CD8-positive, alpha-beta memory T cell (primary cell): Measurements from ENCODE around the gene HOXB13. TPM values are rescaled to one million over a fixed set of nuclear protein-coding genes. Genes with fewer than 3 reads are reported as not detected.

Experiments used
- CTCF ChIA-PET: fragments of 350-600 bp; sonication (Branson Sonifier 250); formaldehyde crosslinking; loops from one replicate; lab custom pipeline; 2021; ENCODE audit warnings: antibody characterized with exemption; lab: Charles Lee
- POLR2A ChIA-PET: fragments of 350-600 bp; sonication (Branson Sonifier 250); formaldehyde crosslinking; loops from one replicate; lab custom pipeline; 2021; ENCODE audit warnings: antibody characterized with exemption; lab: Charles Lee
- DNase-seq, 5 donors: peaks; one replicate each; pipeline versions ENCODE4 v3.0.0 to v3.0.0-alpha.2; 2020 to 2022; ENCODE audit warnings: mixed read lengths in 1 of 5
- H3K27ac ChIP-seq: one replicate; pipeline ENCODE4 v1.7.0; 2013; ENCODE audit warnings: low read depth, mild to moderate bottlenecking, low read length, moderate library complexity
- H3K27me3 ChIP-seq: 2 replicates; pipeline ENCODE4 v1.7.0; 2013; ENCODE audit warnings: low read length, mild to moderate bottlenecking; ENCODE audit not compliant: insufficient read depth, poor library complexity, severe bottlenecking
- H3K36me3 ChIP-seq: 2 replicates; pipeline ENCODE4 v1.7.0; 2013; ENCODE audit warnings: mild to moderate bottlenecking, low read length, moderate library complexity; ENCODE audit not compliant: insufficient read depth
- H3K4me1 ChIP-seq: 2 replicates; pipeline ENCODE4 v1.7.0; 2013; ENCODE audit warnings: mild to moderate bottlenecking, low read length, moderate library complexity; ENCODE audit not compliant: insufficient read depth
- H3K4me3 ChIP-seq: 2 replicates; pipeline ENCODE4 v1.7.0; 2013; ENCODE audit warnings: mild to moderate bottlenecking, low read length
- H3K9me3 ChIP-seq: 2 replicates; pipeline ENCODE4 v1.7.0; 2013; ENCODE audit warnings: mild to moderate bottlenecking, low read length
- H3K27ac Mint-ChIP-seq, 8 donors: one replicate each; pipeline ENCODE4 v1.8.0; 2020 to 2021; ENCODE audit warnings: mixed read lengths in 8 of 8, mild to moderate bottlenecking in 6 of 8, inconsistent platforms in 3 of 8, moderate library complexity in 3 of 8
- H3K27me3 Mint-ChIP-seq, 2 donors: one replicate each; pipeline ENCODE4 v1.8.0; 2020 to 2021; ENCODE audit warnings: mixed read lengths in 2 of 2, mild to moderate bottlenecking in 1 of 2, moderate library complexity in 1 of 2
- H3K36me3 Mint-ChIP-seq, 3 donors: one replicate each; pipeline ENCODE4 v1.8.0; 2020 to 2021; ENCODE audit warnings: mixed read lengths in 3 of 3, inconsistent platforms in 1 of 3, mild to moderate bottlenecking in 1 of 3
- H3K4me1 Mint-ChIP-seq, 3 donors: one replicate each; pipeline ENCODE4 v1.8.0; 2020 to 2021; ENCODE audit warnings: mixed read lengths in 3 of 3, inconsistent platforms in 1 of 3, mild to moderate bottlenecking in 1 of 3
- H3K4me3 Mint-ChIP-seq, 7 donors: one replicate each; pipeline ENCODE4 v1.8.0; 2020 to 2021; ENCODE audit warnings: mixed read lengths in 7 of 7, mild to moderate bottlenecking in 6 of 7, moderate library complexity in 4 of 7, inconsistent platforms in 2 of 7
- H3K9me3 Mint-ChIP-seq, 5 donors: one replicate each; pipeline ENCODE4 v1.8.0; 2020 to 2022; ENCODE audit warnings: mixed read lengths in 5 of 5, mild to moderate bottlenecking in 3 of 5, moderate library complexity in 2 of 5, inconsistent platforms in 1 of 5
- polyA plus RNA-seq: library from polyadenylated mRNA; unstranded; fragments of 300-500 nt; fragmentation: Illumina TruSeq; gene quantifications from one replicate; pipeline ENCODE4 v1.2.3, GENCODE V29; 2021
- total RNA-seq, 2 experiments: library from RNA; stranded (reverse); gene quantifications; one replicate each; pipeline ENCODE4 v1.2.3, GENCODE V29; 2021

HOXB13 gene
- total and polyA plus RNA-seq, 3 experiments from 2014 or later = not detected

- no peaks in the 10 kb centered on the region for H3K4me1 ChIP-seq
- H3K27me3 Mint-ChIP-seq = peaks cover 85 to 94% of the 10 kb centered on the region in 2 donors
- H3K27me3 ChIP-seq = peaks cover 90% of the 10 kb centered on the region
- DNase-seq = no peak
- no peak overlapping the region for H3K4me3 ChIP-seq
- H3K4me1 Mint-ChIP-seq = peaks cover 19 to 29% (median 20%) of the 10 kb centered on the region in 3 donors
- H3K9me3 Mint-ChIP-seq = peaks cover 0 to 1% (median 0%) of the 10 kb centered on the region in 5 donors
- CTCF ChIA-PET = interaction anchor here (1.8 kb wide), 1 partner anchor 10 kb away, joined by 6 read pairs; no protein-coding TSS in a partner anchor
- H3K36me3 Mint-ChIP-seq = no peaks in the 10 kb centered on the region
- H3K4me3 Mint-ChIP-seq = no peak overlapping the region
- H3K9me3 ChIP-seq = no peaks in the 10 kb centered on the region
- H3K27ac Mint-ChIP-seq = peak overlapping the region in 2 of 8 donors; percentile 21 to 88
- no peaks in the 10 kb centered on the region for H3K36me3 ChIP-seq
- POLR2A ChIA-PET = no interaction called here
- H3K27ac ChIP-seq = no peak overlapping the region
These were observed 5.9 kb upstream of the HOXB13 start for GRCh38 chr17:48734333-48735061.

DNA sequence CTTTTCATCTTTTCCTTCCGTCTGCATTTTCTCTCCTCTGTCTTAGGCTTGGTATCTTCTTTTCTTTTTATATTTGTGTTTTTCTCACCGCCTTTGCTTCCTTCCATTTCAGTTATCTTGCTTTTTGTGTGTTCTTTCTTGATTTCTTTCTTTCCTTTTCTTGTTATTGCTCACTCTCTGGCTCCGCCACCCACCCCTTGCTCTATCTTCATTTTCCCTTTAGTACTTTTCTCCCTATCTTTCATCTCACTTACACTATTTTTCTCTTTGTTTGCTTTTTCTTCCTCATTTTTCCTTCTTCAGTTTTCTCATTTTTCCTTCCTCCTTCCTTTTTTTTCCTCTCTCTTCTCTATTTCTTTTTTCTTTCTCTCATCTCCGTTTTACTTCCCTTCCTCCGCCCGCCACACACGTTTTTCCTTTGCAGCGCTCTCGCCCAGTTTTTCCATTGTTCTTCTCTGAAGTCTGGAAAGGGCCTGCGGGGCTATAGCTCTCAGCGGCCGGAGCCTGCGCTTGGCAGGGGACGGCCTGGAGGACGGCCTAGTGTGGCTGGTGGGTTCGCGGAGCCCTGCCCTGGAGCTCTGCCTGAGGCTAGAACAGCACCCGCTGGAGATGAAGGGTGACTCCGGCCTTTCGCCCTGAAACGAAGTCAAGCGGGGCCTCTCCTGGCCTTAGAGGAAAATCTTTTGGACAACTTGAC is 5.2 kb upstream of the HOXB13 start:
- CTCF ChIA-PET = interaction anchor here (1.8 kb wide), 1 partner anchor 9 kb away, joined by 6 read pairs; no protein-coding TSS in a partner anchor
- Mint-ChIP-seq H3K9me3 (peaks cover 0 to 1% (median 0%) of the 10 kb centered on the region in 5 donors), H3K27me3 (peaks cover 82 to 93% of the 10 kb centered on the region in 2 donors), H3K36me3 (no peaks in the 10 kb centered on the region), H3K27ac (peak overlapping the region in 1 of 8 donors; percentile 3), H3K4me1 (peaks cover 17 to 29% (median 19%) of the 10 kb centered on the region in 3 donors), H3K4me3 (peak overlapping the region in 6 of 7 donors; percentile 26 to 67 (median 58))
- Histone ChIP-seq H3K4me3 (no peak overlapping the region), H3K27me3 (peaks cover 91% of the 10 kb centered on the region), H3K36me3 (no peaks in the 10 kb centered on the region), H3K9me3 (no peaks in the 10 kb centered on the region), H3K4me1 (peaks cover 2% of the 10 kb centered on the region), H3K27ac (no peak overlapping the region)
- POLR2A ChIA-PET = no interaction called here
- no peak for DNase-seq

GRCh38 chr17:48732688-48733629 is 4.4 kb upstream of the HOXB13 start:
- H3K27ac ChIP-seq = no peak overlapping the region
- Mint-ChIP-seq H3K4me1 (peaks cover 22 to 32% (median 22%) of the 10 kb centered on the region in 3 donors), H3K27ac (peak overlapping the region in 1 of 8 donors; percentile 3), H3K9me3 (peaks cover 0 to 1% (median 0%) of the 10 kb centered on the region in 5 donors), H3K36me3 (no peaks in the 10 kb centered on the region), H3K4me3 (peak overlapping the region in 6 of 7 donors; percentile 26 to 67 (median 58)), H3K27me3 (peaks cover 80 to 92% of the 10 kb centered on the region in 2 donors)
- peaks cover 11% of the 10 kb centered on the region for H3K4me1 ChIP-seq
- H3K27me3 ChIP-seq = peaks cover 91% of the 10 kb centered on the region
- no peaks in the 10 kb centered on the region for H3K9me3 ChIP-seq
- CTCF ChIA-PET = interaction anchor here (1.0 to 1.2 kb wide), 2 partner anchors 9 to 72 kb away, joined by 3 to 4 read pairs; no protein-coding TSS in a partner anchor
- no peaks in the 10 kb centered on the region for H3K36me3 ChIP-seq
- no peak overlapping the region for H3K4me3 ChIP-seq
- POLR2A ChIA-PET = no interaction called here
- no peak for DNase-seq

- Histone ChIP-seq H3K36me3 (no peaks in the 10 kb centered on the region), H3K27ac (no peak overlapping the region), H3K4me1 (peaks cover 12% of the 10 kb centered on the region), H3K4me3 (no peak overlapping the region), H3K9me3 (no peaks in the 10 kb centered on the region), H3K27me3 (peaks cover 96% of the 10 kb centered on the region)
- DNase-seq = no peak
- Mint-ChIP-seq H3K4me1 (peaks cover 28 to 39% (median 29%) of the 10 kb centered on the region in 3 donors), H3K4me3 (no peak overlapping the region), H3K36me3 (no peaks in the 10 kb centered on the region), H3K27me3 (peaks cover 81 to 94% of the 10 kb centered on the region in 2 donors), H3K9me3 (no peaks in the 10 kb centered on the region), H3K27ac (peak overlapping the region in 1 of 8 donors; percentile 28)
- POLR2A ChIA-PET = no interaction called here
- CTCF ChIA-PET = interaction anchor here (0.6 to 0.7 kb wide), 3 partner anchors 70 to 1067 kb away, joined by 3 to 4 read pairs (median 4); no protein-coding TSS in a partner anchor
These were observed 2.8 kb upstream of the HOXB13 start for GRCh38 chr17:48731355-48731754.

- no peak for DNase-seq
- Mint-ChIP-seq H3K4me1 (peaks cover 30 to 48% (median 32%) of the 10 kb centered on the region in 3 donors), H3K9me3 (no peaks in the 10 kb centered on the region), H3K4me3 (peak overlapping the region in 1 of 7 donors; percentile 25), H3K36me3 (no peaks in the 10 kb centered on the region), H3K27ac (peak overlapping the region in 1 of 8 donors; percentile 76), H3K27me3 (peaks cover 86 to 94% of the 10 kb centered on the region in 2 donors)
- H3K4me1 ChIP-seq = peaks cover 14% of the 10 kb centered on the region
- no peaks in the 10 kb centered on the region for H3K9me3 ChIP-seq
- POLR2A ChIA-PET = no interaction called here
- no peaks in the 10 kb centered on the region for H3K36me3 ChIP-seq
- H3K4me3 ChIP-seq = no peak overlapping the region
- peaks cover 96% of the 10 kb centered on the region for H3K27me3 ChIP-seq
- no peak overlapping the region for H3K27ac ChIP-seq
- CTCF ChIA-PET = interaction anchor here (0.9 kb wide), 1 partner anchor 12 kb away, joined by 3 read pairs; no protein-coding TSS in a partner anchor
These were observed 1.6 kb upstream of the HOXB13 start for GRCh38 chr17:48730240-48730550.

DNA sequence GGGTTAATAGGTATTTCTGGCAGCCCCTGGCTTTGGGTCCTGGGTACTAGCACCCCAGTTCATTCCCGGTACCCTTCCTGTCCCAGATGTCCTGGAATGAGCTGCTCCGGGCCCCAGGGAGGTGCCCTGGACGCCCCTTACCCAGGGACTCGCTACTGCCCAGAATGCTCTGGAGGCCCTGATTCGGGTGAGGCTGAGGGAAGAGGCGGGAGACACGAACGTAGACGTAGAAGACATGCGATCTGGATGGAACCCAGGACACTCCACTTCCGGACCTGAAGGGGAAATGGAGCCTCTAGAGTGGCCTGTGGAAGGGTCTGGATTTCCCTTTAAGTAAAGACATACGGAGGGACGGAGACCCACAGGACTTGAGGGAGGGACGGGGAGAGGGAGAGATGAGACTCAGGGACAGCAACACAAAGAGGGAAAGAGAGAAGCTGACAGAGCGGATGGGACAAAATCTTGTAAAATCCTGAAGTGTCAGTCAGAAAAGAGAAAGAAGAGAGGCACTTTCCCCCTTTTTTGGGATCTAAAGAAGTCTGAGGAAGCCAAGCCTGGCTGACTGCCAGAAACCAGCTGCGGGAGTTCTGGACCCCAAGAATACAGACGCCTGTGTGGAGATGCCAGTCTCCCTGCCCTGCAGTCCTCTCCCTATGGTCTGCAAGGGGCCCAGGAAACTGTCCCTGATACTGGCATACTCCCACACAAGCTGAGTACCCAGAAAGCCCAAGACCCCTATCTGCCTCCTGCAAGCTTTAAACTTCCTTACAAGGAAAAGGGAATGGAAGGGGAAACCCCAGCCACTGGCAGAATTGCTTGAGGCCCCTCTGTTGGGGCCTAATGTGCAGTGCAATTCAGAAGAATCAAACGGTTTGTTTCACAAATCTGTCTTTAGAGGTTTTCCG is 1.0 kb upstream of the HOXB13 start:
- no peak for DNase-seq
- no peaks in the 10 kb centered on the region for H3K36me3 Mint-ChIP-seq
- Histone ChIP-seq H3K4me1 (peaks cover 20% of the 10 kb centered on the region), H3K9me3 (no peaks in the 10 kb centered on the region), H3K36me3 (no peaks in the 10 kb centered on the region), H3K27ac (no peak overlapping the region), H3K4me3 (no peak overlapping the region), H3K27me3 (peaks cover 96% of the 10 kb centered on the region)
- H3K4me1 Mint-ChIP-seq = peaks cover 36 to 54% (median 37%) of the 10 kb centered on the region in 3 donors
- peak overlapping the region in 4 of 7 donors; percentile 1 to 45 (median 18) for H3K4me3 Mint-ChIP-seq
- CTCF ChIA-PET = interaction anchor here (0.9 kb wide), 1 partner anchor 11 kb away, joined by 3 read pairs; no protein-coding TSS in a partner anchor
- H3K27me3 Mint-ChIP-seq = peaks cover 86 to 94% of the 10 kb centered on the region in 2 donors
- peak overlapping the region in 1 of 8 donors; percentile 76 for H3K27ac Mint-ChIP-seq
- peaks cover 0 to 1% (median 0%) of the 10 kb centered on the region in 5 donors for H3K9me3 Mint-ChIP-seq
- POLR2A ChIA-PET = no interaction called here
